ENCODE measurements around the gene SLC38A2. TPM values are rescaled to one million over a fixed set of nuclear protein-coding genes. Genes with fewer than 3 reads are reported as not detected.

The SLC38A2 gene
- total RNA-seq, 4 donors from 2014 or later = 368 to 440 (median 381) TPM

DNA sequence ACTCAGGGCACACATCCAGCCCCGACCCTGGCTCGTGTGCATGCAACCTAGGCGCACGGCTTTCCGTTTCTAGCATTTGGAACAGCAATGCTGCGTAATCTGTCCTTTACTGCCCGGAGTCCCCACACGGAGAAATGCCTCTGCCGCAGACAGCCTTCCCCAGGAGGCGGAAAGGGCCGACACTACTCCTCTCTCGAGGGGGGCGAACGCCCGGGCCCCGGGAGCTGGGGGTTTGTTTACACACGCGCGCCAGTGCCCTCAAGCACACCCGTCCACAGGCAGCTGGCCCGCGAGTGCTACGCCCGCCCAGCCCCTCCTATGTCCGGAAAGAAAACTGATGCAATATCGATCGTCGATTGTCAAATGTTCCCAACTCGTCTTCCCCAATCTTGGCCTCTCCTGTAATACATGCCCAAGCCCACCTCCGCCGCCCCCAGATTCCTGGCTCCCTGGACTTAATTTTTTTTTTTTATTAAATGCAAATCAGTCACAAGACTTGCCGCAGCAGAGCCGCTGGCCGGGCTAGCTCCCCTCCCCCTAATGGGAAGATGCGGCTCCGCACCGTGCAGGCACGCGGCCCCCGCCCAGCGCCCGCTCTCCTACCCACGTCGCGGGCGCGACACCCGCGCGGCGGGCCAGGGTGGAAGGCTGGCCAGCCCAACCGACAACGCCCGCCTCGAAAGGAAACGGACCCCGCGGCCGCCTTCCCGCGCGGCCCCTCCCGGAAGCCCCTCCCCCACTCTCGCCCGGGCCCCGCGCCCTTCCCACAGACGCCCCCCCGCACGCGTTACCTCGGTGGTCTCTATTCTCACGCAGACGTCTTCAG lies 642 bp downstream of the SLC38A2 start:
- Histone ChIP-seq H3K36me3 (peaks cover 0 to 43% (median 15%) of the 10 kb centered on the region in 3 donors), H3K27me3 (no peaks in the 10 kb centered on the region), H3K9me3 (no peaks in the 10 kb centered on the region), H3K27ac (peak overlapping the region; percentile 93 to 99 (median 96)), H3K4me1 (peaks cover 0 to 44% (median 27%) of the 10 kb centered on the region in 4 donors), H3K4me3 (peak overlapping the region; percentile 72 to 99 (median 96))
- TF ChIP-seq, protein P1, sequence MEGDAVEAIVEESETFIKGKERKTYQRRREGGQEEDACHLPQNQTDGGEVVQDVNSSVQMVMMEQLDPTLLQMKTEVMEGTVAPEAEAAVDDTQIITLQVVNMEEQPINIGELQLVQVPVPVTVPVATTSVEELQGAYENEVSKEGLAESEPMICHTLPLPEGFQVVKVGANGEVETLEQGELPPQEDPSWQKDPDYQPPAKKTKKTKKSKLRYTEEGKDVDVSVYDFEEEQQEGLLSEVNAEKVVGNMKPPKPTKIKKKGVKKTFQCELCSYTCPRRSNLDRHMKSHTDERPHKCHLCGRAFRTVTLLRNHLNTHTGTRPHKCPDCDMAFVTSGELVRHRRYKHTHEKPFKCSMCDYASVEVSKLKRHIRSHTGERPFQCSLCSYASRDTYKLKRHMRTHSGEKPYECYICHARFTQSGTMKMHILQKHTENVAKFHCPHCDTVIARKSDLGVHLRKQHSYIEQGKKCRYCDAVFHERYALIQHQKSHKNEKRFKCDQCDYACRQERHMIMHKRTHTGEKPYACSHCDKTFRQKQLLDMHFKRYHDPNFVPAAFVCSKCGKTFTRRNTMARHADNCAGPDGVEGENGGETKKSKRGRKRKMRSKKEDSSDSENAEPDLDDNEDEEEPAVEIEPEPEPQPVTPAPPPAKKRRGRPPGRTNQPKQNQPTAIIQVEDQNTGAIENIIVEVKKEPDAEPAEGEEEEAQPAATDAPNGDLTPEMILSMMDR (IDR thresholded peaks at IDR 0.05) = no peak
- TF ChIP-seq EP300 (IDR thresholded peaks at IDR 0.05) = peak in 1 of 2 donors; percentile 8
- 0 to 1% methylated on average over 71 to 74 of the region's 74 CpGs for WGBS, 2 donors
- DNase-seq (ENCODE audit: low spot score in 2 of 2) = peak; percentile 48 to 52

DNA sequence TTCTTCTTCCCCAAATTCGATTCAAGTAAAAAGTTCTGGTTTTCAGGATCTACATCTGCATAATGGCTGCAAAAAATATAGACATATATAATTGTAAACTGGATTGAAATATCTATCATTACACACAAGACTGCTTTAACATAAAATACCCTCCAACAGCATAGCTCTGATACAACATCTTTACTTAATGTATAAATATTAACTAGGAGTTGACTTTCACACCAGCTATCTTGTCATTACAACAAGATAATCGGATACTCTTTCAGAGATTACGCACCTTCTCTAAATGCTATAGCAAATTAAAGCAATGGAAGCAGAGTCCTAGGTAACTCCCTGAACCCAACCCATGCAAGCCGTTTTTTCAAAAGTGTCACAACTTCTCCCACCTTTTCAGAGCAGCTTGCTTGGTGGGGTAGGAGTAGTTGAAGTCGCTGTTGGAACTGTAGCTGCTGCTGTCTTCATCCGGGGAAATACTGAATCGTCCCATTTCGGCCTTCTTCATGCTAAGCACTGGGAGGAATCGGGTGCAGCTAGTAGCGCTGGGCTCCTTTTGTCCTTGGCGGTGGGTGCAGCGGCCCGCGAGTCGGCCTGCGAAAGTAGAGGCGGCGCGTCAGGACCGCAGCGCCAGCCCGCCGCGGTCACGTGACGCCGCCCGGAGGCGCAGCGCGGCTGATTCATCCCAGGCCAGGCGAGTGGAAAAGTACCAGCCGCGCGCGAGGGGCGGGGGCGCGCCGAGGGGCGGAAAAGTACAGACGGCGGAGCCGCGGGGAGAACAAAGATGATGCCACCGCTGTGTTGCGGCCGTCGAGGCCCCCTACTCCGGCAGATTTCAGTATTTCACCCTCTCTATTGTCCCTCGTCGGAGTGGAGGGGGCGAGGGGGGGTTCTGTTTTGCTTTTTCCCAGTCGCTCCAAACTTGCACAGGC lies 1.5 kb downstream of the SLC38A2 start:
- Histone ChIP-seq H3K4me1 (peaks cover 0 to 53% (median 35%) of the 10 kb centered on the region in 4 donors), H3K4me3 (peak overlapping the region; percentile 72 to 99 (median 96)), H3K9me3 (no peaks in the 10 kb centered on the region), H3K27me3 (no peaks in the 10 kb centered on the region), H3K27ac (peak overlapping the region; percentile 93 to 99 (median 96)), H3K36me3 (peaks cover 0 to 52% (median 21%) of the 10 kb centered on the region in 3 donors)
- DNase-seq (ENCODE audit: low spot score in 2 of 2) = peak; percentile 87 to 88
- WGBS, 2 donors = 1% methylated on average over 40 to 53 of the region's 54 CpGs
- TF ChIP-seq POLR2A (IDR thresholded peaks at IDR 0.05) (peak; percentile 79 to 91), EP300 (IDR thresholded peaks at IDR 0.05) (peak; percentile 91 to 97)
- TF ChIP-seq, protein P1 (IDR thresholded peaks at IDR 0.05) = peak in 3 of 5 experiments; percentile 4 to 64 (median 34)

DNA sequence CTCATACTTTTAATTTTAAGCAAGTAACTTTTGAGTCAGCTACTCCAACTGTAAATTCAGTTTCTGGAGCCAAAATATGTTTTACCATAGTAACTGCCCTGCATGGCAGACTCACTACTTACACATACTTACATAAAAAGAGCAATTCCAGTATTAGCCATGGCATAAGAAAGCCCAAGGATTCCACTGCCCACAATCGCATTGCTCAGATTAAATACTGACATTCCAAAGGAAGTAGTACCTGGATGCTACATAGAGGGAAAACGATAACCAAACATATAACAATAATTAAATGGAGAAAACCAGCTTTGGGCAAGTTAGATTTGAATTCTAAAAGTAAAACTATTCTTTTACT lies 2.2 kb downstream of the SLC38A2 start:
- H3K9me3 ChIP-seq = no peaks in the 10 kb centered on the region
- peak overlapping the region; percentile 81 to 99 (median 94) for H3K27ac ChIP-seq
- H3K27me3 ChIP-seq = no peaks in the 10 kb centered on the region
- WGBS, 2 donors = 14 to 19% methylated on average over 2 of the region's 2 CpGs
- no peak for DNase-seq (ENCODE audit: low spot score in 2 of 2)
- peaks cover 0 to 60% (median 41%) of the 10 kb centered on the region in 4 donors for H3K4me1 ChIP-seq
- peak overlapping the region; percentile 72 to 99 (median 96) for H3K4me3 ChIP-seq
- TF ChIP-seq EP300 (IDR thresholded peaks at IDR 0.05) (no peak), POLR2A (IDR thresholded peaks at IDR 0.05) (no peak)
- TF ChIP-seq, protein P1 (IDR thresholded peaks at IDR 0.05) = no peak
- peaks cover 0 to 59% (median 21%) of the 10 kb centered on the region in 3 donors for H3K36me3 ChIP-seq

DNA sequence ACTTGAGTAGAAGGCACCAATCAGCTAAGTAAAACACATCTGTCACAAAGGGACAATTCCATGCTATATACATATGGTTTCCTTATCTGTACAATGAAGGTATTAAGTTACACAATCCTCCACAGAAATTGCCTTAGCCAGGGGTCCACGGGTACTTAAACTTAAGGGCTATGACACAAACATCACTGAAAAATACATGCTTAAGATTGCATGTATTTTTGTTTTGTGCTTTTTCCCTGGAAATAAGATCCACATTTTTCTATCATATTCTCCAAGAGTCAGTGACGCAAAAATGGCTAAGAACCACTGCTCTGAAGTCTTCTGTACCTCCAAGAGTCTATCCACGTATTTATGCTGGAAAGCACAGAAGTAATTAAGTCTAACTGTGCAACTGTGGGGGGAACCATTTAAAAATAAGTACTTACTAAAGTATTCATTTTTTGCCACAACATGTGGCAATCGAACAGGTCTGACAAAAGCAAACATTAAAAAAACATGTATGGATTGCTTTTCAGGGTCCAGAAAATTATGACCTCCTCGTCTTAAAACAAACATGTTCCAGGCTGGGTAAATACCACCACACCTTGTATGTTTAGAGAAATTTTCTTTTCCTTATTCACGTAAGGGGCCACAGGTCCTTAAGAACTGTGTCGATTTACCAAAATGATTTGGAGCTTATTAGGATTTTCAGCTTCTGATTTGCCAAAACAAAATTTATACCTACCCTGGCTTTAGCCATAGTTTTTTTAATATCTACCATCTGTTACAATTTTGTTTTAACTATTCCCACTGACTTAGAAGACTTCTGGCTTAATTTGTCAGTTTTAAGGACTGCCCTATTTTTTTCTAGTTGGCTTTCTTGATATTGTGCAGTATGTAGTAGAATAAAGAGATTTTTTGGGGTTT lies 2.8 kb downstream of the SLC38A2 start:
- peak overlapping the region; percentile 81 to 99 (median 94) for H3K27ac ChIP-seq
- whole genome bisulfite sequencing, 2 donors = 34 to 35% methylated on average over 7 of the region's 7 CpGs
- no peaks in the 10 kb centered on the region for H3K27me3 ChIP-seq
- peaks cover 0 to 62% (median 21%) of the 10 kb centered on the region in 3 donors for H3K36me3 ChIP-seq
- DNase-seq (ENCODE audit: low spot score in 2 of 2) = no peak
- no peaks in the 10 kb centered on the region for H3K9me3 ChIP-seq
- H3K4me3 ChIP-seq = peak overlapping the region; percentile 72 to 99 (median 96)
- H3K4me1 ChIP-seq = peaks cover 2 to 66% (median 44%) of the 10 kb centered on the region in 4 donors
- TF ChIP-seq, protein P1 (IDR thresholded peaks at IDR 0.05) = no peak
- TF ChIP-seq EP300 (IDR thresholded peaks at IDR 0.05) = no peak
- TF ChIP-seq POLR2A (IDR thresholded peaks at IDR 0.05) = no peak

All from tibial nerve (tissue), 4 donors.